Tibial artery (tissue), 4 donors: ENCODE results near the gene KIF26B.

Experiments
- DNase-seq, 2 donors: peaks; one replicate each; pipeline ENCODE4 v3.0.0-alpha.2; 2019
- H3K27ac ChIP-seq, 2 donors: fragments of 200-600 bp; sonication (generic) in 1 of 2; 1 replicate in 1 of 2; 2 replicates in 1 of 2; pipeline ENCODE4 v1.5.1; 2018 to 2019; ENCODE audit warnings: mild to moderate bottlenecking in 1 of 2
- H3K27me3 ChIP-seq, 2 donors: fragments of 200-600 bp; sonication (generic) in 1 of 2; one replicate each; pipeline versions ENCODE4 v1.5.1 to v1.6.0; 2016 to 2019
- H3K36me3 ChIP-seq, 3 donors: fragments of 200-600 bp; sonication (generic) in 2 of 3; one replicate each; pipeline ENCODE4 v1.5.1; 2016 to 2019; ENCODE audit warnings: mild to moderate bottlenecking in 2 of 3
- H3K4me1 ChIP-seq, 4 donors: fragments of 200-600 bp; sonication (generic) in 2 of 4; 1 replicate in 3 of 4; 2 replicates in 1 of 4; pipeline ENCODE4 v1.5.1; 2016 to 2019
- H3K4me3 ChIP-seq, 2 donors: fragments of 200-600 bp; sonication (generic) in 1 of 2; 1 replicate in 1 of 2; 2 replicates in 1 of 2; pipeline ENCODE4 v1.5.1; 2018 to 2019; ENCODE audit warnings: mild to moderate bottlenecking in 2 of 2
- H3K9me3 ChIP-seq, 3 donors: fragments of 200-600 bp; sonication (generic) in 1 of 3; one replicate each; pipeline ENCODE4 v1.5.1; 2016 to 2019
- CTCF ChIP-seq, 2 experiments: fragments of 200-600 bp in 1 of 2; fragments of 450-650 bp in 1 of 2; IDR thresholded peaks; one replicate each; pipeline ENCODE4 v1.5.1; 2017 to 2019; ENCODE audit warnings: antibody characterized with exemption in 2 of 2, mild to moderate bottlenecking in 1 of 2, moderate library complexity in 1 of 2
- intact Hi-C: fragments of 100-400 bp; cut with DNase I; formaldehyde crosslinking; loops from one replicate; pipeline ENCODE4 v1.15.0; 2023; ENCODE audit warnings: low total_unique reads

Gene KIF26B

DNA sequence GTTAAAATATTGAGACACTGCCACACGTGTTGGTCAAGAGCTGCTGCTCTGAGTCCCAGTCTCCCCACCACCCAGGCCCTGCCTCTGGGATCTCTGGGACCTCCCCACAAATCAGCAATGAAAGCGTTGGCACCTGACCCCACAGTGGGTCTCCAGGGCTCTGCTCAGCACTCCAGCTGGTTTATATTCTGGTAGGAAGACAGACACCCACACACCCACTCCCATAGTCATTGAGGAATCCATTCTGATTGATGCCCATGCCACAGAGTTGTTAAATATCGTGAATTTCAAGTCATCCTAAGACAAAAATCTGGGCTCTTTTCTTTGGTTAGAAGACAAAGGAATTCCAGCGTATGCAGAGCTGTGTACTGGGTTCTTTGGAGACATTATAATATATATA is 91.6 kb downstream of the KIF26B start:
- no peak for TF ChIP-seq CTCF (IDR thresholded peaks at IDR 0.05)
- intact Hi-C loops = no loop called here
- Histone ChIP-seq H3K4me1 (no peaks in the 10 kb centered on the region), H3K27me3 (no peaks in the 10 kb centered on the region), H3K9me3 (no peaks in the 10 kb centered on the region), H3K27ac (no peak overlapping the region), H3K36me3 (no peaks in the 10 kb centered on the region), H3K4me3 (no peak overlapping the region)
- no peak for DNase-seq

DNA sequence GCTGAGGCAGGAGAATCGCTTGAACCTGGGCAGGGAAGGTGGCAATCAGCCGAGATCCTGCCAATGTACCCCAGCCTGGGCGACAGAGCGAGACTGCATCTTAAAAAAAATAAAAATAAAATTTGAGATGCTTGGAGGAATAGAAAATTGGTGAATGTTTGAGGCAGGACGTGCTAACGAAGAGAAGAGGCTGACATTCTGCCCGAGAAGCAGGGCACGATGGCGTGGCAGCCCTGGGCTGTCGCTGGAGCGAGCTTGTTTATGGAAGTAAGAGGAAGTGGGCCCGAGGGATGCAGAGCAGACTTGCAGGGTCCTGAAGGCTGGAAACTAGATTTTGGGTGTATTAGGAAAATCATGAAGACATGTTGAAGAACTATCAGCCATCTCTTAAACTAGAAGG is 92.6 kb downstream of the KIF26B start:
- Histone ChIP-seq H3K27me3 (no peaks in the 10 kb centered on the region), H3K9me3 (peaks cover 0 to 3% (median 0%) of the 10 kb centered on the region in 3 donors), H3K27ac (no peak overlapping the region), H3K4me1 (no peaks in the 10 kb centered on the region), H3K4me3 (no peak overlapping the region), H3K36me3 (no peaks in the 10 kb centered on the region)
- TF ChIP-seq CTCF (IDR thresholded peaks at IDR 0.05) = no peak
- intact Hi-C loops = no loop called here
- no peak for DNase-seq

DNA sequence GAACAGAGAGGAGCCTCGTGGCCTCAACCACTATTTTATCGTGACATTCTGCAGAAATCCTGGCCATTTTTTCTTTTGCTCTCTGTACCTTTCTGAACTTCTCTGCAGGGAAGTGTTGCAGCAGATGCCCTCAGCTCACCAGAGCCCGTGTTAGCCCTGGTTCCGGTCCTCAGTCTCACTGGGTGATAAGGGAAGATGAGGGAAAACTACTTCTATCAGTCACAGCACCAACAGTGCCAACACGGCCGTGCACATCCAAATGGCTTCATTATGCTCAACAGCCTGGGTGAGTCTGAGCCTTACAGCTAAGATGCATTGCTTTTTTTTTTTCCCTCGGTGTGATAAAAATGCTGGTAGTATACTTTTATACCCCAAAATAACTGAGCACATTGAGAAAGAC is 93.0 kb downstream of the KIF26B start:
- intact Hi-C loops = no loop called here
- H3K4me3 ChIP-seq = no peak overlapping the region

DNA sequence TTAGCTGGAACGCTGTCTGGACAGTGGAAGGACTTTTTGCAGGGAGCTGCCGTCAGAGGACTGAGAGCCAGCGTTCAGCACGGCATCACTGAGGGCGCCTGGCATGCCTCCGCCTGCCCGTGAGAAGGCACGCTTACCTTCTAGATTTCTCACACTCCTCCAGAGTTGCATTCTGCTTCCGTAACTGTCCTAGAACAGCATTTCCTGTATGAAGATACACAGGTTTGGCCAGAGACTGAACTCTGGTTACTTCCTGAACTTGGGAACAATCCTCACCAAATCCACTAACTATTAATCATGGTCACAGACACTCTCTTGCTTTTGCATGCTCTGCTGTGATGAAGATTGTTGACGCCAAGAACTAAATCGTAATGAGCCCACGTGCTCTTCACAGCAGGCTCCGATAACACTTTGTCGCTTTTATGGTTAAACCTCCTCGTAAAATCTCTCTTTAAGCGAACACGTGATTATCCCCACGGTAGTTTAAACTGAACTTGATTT is 93.5 kb downstream of the KIF26B start:
- Histone ChIP-seq H3K4me1 (no peaks in the 10 kb centered on the region), H3K27me3 (no peaks in the 10 kb centered on the region), H3K9me3 (peaks cover 0 to 3% (median 0%) of the 10 kb centered on the region in 3 donors), H3K4me3 (no peak overlapping the region), H3K27ac (no peak overlapping the region), H3K36me3 (no peaks in the 10 kb centered on the region)
- no peak for DNase-seq
- intact Hi-C loops = no loop called here
- TF ChIP-seq CTCF (IDR thresholded peaks at IDR 0.05) = no peak

More for the DNA sequence above, 93.0 kb downstream of the KIF26B start:
- no peaks in the 10 kb centered on the region for H3K36me3 ChIP-seq
- H3K9me3 ChIP-seq = peaks cover 0 to 3% (median 0%) of the 10 kb centered on the region in 3 donors
- no peak for TF ChIP-seq CTCF (IDR thresholded peaks at IDR 0.05)
- no peak overlapping the region for H3K27ac ChIP-seq
- H3K27me3 ChIP-seq = no peaks in the 10 kb centered on the region
- no peak for DNase-seq
- no peaks in the 10 kb centered on the region for H3K4me1 ChIP-seq

DNA sequence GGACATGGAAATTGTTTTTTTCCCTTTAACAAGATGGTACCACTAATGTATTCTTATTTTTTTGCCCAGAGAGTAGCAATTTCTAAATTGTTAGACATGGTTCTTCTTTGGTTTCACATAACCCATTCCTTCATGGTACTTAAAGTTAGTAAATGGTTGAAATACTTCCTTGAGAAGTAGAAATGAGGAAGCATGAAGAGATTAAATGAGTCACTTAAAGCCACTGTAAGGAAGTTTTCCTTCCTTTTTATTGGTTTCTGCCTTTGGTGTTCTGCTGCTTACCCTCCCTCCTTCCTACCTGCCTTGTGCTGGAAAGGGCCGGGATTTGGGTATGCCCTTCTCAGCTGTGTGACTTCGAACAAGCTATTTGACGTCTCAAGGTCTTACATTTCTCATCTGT is 101.0 kb downstream of the KIF26B start:
- TF ChIP-seq CTCF (IDR thresholded peaks at IDR 0.05) = no peak
- no peak overlapping the region for H3K27ac ChIP-seq
- H3K4me3 ChIP-seq = no peak overlapping the region
- peaks cover 0 to 3% of the 10 kb centered on the region in 2 donors for H3K27me3 ChIP-seq
- H3K9me3 ChIP-seq = peaks cover 0 to 3% (median 0%) of the 10 kb centered on the region in 3 donors
- no peak for DNase-seq
- H3K36me3 ChIP-seq = no peaks in the 10 kb centered on the region
- no peaks in the 10 kb centered on the region for H3K4me1 ChIP-seq
- intact Hi-C loops = no loop called here

DNA sequence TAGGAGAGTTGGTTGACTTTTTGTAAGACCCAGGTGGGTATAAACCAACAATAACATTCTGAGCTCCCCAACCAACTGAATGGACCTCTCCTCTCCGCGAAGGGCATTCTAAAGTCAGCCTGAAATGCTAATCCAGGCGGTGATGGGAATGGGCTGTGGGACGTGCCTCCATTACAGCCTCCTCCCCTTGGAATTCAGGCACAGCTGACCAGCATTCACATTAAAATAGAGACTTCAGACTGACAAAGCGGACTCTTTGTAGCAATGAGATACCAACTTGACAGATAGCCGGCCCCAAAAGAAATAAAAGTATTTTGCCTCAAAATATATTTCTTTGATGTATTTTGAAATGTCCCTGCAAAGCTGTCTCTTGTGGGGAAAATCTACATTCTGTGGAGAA is 101.7 kb downstream of the KIF26B start:
- Histone ChIP-seq H3K27me3 (peaks cover 0 to 3% of the 10 kb centered on the region in 2 donors), H3K27ac (no peak overlapping the region), H3K36me3 (no peaks in the 10 kb centered on the region), H3K4me3 (no peak overlapping the region), H3K9me3 (peaks cover 0 to 3% (median 0%) of the 10 kb centered on the region in 3 donors), H3K4me1 (no peaks in the 10 kb centered on the region)
- no peak for TF ChIP-seq CTCF (IDR thresholded peaks at IDR 0.05)
- no peak for DNase-seq
- intact Hi-C loops = no loop called here
